Right atrium auricular region (tissue), 2 donors: ENCODE results near the gene SLC25A34. TPM values are rescaled to one million over a fixed set of nuclear protein-coding genes. Genes with fewer than 3 reads are reported as not detected.
A peak's percentile ranks its signal among the peaks of the same experiment; 100 is the strongest.

Experiments used
- DNase-seq: peaks from one replicate; pipeline ENCODE4 v3.0.0-alpha.2; 2019; ENCODE audit warnings: low spot score
- H3K27ac ChIP-seq, 2 donors: fragments of 200-600 bp; sonication (generic); 1 replicate in 1 of 2; 2 replicates in 1 of 2; pipeline ENCODE4 v1.5.1; 2016 to 2019
- H3K27me3 ChIP-seq, 2 donors: fragments of 200-600 bp; sonication (generic); one replicate each; pipeline versions ENCODE4 v1.5.1 to v1.6.0; 2017 to 2019
- H3K36me3 ChIP-seq: fragments of 200-600 bp; sonication (generic); one replicate; pipeline ENCODE4 v1.5.1; 2016
- H3K4me1 ChIP-seq, 2 donors: fragments of 200-600 bp; sonication (generic); one replicate each; pipeline versions ENCODE4 v1.5.1 to v1.6.0; 2017 to 2019
- H3K4me3 ChIP-seq, 2 donors: fragments of 200-600 bp; sonication (generic); 1 replicate in 1 of 2; 2 replicates in 1 of 2; pipeline ENCODE4 v1.5.1; 2017 to 2019; ENCODE audit warnings: mild to moderate bottlenecking in 1 of 2, moderate library complexity in 1 of 2
- H3K9me3 ChIP-seq, 2 donors: fragments of 200-600 bp; sonication (generic); one replicate each; pipeline ENCODE4 v1.5.1; 2019
- CTCF ChIP-seq, 2 donors: fragments of 200-600 bp; sonication (generic); IDR thresholded peaks; one replicate each; pipeline ENCODE4 v1.5.1; 2019; ENCODE audit warnings: antibody characterized with exemption in 2 of 2
- total RNA-seq, 2 donors: library from RNA; depleted of rRNA; stranded (reverse); fragments of >200 nt; gene quantifications; one replicate each; pipeline ENCODE4 v1.1.0, GENCODE V29; 2016

SLC25A34 gene
- total RNA-seq, 2 donors from 2014 or later = 4.2 to 16.1 TPM

- H3K4me3 ChIP-seq = no peak overlapping the region
- H3K4me1 ChIP-seq = peaks cover 0 to 17% of the 10 kb centered on the region in 2 donors
- no peaks in the 10 kb centered on the region for H3K9me3 ChIP-seq
- H3K27me3 ChIP-seq = no peaks in the 10 kb centered on the region
- no peak for TF ChIP-seq CTCF (IDR thresholded peaks at IDR 0.05)
- DNase-seq = no peak
- H3K36me3 ChIP-seq = peaks cover 96% of the 10 kb centered on the region
- peak overlapping the region in 1 of 2 donors; percentile 35 for H3K27ac ChIP-seq
Observed at GRCh38 chr1:15727424-15727823, 8.6 kb upstream of the SLC25A34 start.

- Histone ChIP-seq H3K36me3 (peaks cover 96% of the 10 kb centered on the region), H3K27me3 (no peaks in the 10 kb centered on the region), H3K9me3 (no peaks in the 10 kb centered on the region), H3K27ac (no peak overlapping the region), H3K4me3 (no peak overlapping the region), H3K4me1 (peaks cover 0 to 17% of the 10 kb centered on the region in 2 donors)
- no peak for TF ChIP-seq CTCF (IDR thresholded peaks at IDR 0.05)
- DNase-seq = no peak
Observed at GRCh38 chr1:15727866-15728534, 8.1 kb upstream of the SLC25A34 start.

- no peaks in the 10 kb centered on the region for H3K27me3 ChIP-seq
- DNase-seq = no peak
- H3K4me1 ChIP-seq = peaks cover 0 to 17% of the 10 kb centered on the region in 2 donors
- H3K36me3 ChIP-seq = peaks cover 97% of the 10 kb centered on the region
- H3K4me3 ChIP-seq = no peak overlapping the region
- no peak for TF ChIP-seq CTCF (IDR thresholded peaks at IDR 0.05)
- H3K27ac ChIP-seq = no peak overlapping the region
- H3K9me3 ChIP-seq = no peaks in the 10 kb centered on the region
Observed at GRCh38 chr1:15728937-15729657, 7.0 kb upstream of the SLC25A34 start.

- Histone ChIP-seq H3K36me3 (peaks cover 97% of the 10 kb centered on the region), H3K27ac (no peak overlapping the region), H3K27me3 (no peaks in the 10 kb centered on the region), H3K4me1 (peaks cover 0 to 25% of the 10 kb centered on the region in 2 donors), H3K9me3 (no peaks in the 10 kb centered on the region), H3K4me3 (no peak overlapping the region)
- TF ChIP-seq CTCF (IDR thresholded peaks at IDR 0.05) = no peak
- DNase-seq = no peak
Observed at GRCh38 chr1:15730423-15730822, 5.6 kb upstream of the SLC25A34 start.

- DNase-seq = no peak
- peaks cover 0 to 30% of the 10 kb centered on the region in 2 donors for H3K4me1 ChIP-seq
- no peak overlapping the region for H3K27ac ChIP-seq
- no peak overlapping the region for H3K4me3 ChIP-seq
- H3K27me3 ChIP-seq = no peaks in the 10 kb centered on the region
- peaks cover 92% of the 10 kb centered on the region for H3K36me3 ChIP-seq
- H3K9me3 ChIP-seq = no peaks in the 10 kb centered on the region
- no peak for TF ChIP-seq CTCF (IDR thresholded peaks at IDR 0.05)
Observed at GRCh38 chr1:15730936-15731335, 5.1 kb upstream of the SLC25A34 start.
